ENCODE data around the gene ASXL3. TPM values are rescaled to one million over a fixed set of nuclear protein-coding genes. Genes with fewer than 3 reads are reported as not detected.

Gene ASXL3
- total and polyA plus RNA-seq, 10 of the 15 experiments (the other 5 are each of a cell fraction or from before 2014, with no cell fraction given), result 0.15 TPM; not detected in 9

DNA sequence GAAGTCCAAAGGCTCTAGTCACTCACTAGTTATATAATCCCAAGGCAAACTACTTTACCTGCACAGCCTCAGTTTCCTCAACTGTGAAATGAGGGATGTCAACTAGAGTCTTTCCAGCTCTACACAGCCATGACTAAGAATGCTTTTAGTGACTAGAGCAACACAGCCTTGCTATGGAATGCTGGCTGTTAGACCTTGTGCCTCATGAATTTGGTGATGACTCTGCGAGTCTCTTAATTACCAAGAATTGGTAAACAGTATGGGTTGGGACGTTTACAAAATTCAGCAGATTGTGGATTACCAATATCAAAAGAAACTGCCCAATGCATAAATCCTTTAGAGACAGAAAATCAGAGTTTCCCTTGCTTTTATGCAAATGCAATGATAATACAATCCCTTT, 163.7 kb downstream of the ASXL3 start:
- ChIA-PET POLR2A (no interaction called here), SMC1A (ENCODE audit: uncharacterized antibody, unreplicated experiment) (interaction anchor here (1.0 kb wide), 1 partner anchor 30 kb away, joined by 3 read pairs; no protein-coding TSS in a partner anchor), RAD21 (ENCODE audit: unreplicated experiment) (no interaction called here), CTCF (no interaction called here)
- DNase-seq (ENCODE audit: low read depth, low spot score), result no peak
- Histone ChIP-seq H3K36me3 (ENCODE audit: control insufficient read depth in 2 of 2, insufficient read depth in 2 of 2, low read length in 1 of 2) (no peaks in the 10 kb centered on the region), H3K27ac (ENCODE audit: control insufficient read depth, insufficient read depth) (no peak overlapping the region), H3K9ac (ENCODE audit: control insufficient read depth, insufficient read depth, low read length) (no peak overlapping the region), H4K20me1 (ENCODE audit: control insufficient read depth, insufficient read depth) (no peaks in the 10 kb centered on the region), H3K4me2 (ENCODE audit: control insufficient read depth, insufficient read depth) (no peak overlapping the region), H3K27me3 (replicated peaks in 1 of 2; ENCODE audit: control insufficient read depth in 2 of 2, insufficient read depth in 2 of 2, low read length in 1 of 2) (peaks cover 0 to 4% of the 10 kb centered on the region in 2 experiments; a peak in 2 of 4 replicates), H2AFZ (ENCODE audit: control insufficient read depth, low read depth, low read length) (no peak overlapping the region), H3K9me3 (replicated peaks; ENCODE audit: control insufficient read depth, insufficient read depth, low read length) (no peaks in the 10 kb centered on the region), H3K79me2 (ENCODE audit: control insufficient read depth, insufficient read depth, low read length) (no peaks in the 10 kb centered on the region), H3K4me3 (no peak overlapping the region), H3K4me1 (ENCODE audit: control insufficient read depth, insufficient read depth, low read length) (no peaks in the 10 kb centered on the region)
- ATAC-seq, result no peak
- no peak for FAIRE-seq
- no TSS peak for BruUV-seq (replicated peaks)
- intact Hi-C loops (cut with micrococcal nuclease; ENCODE audit: unreplicated experiment), result no loop called here
- in situ Hi-C loops (cut with MboI), result no loop called here
- TF ChIP-seq, protein P1, sequence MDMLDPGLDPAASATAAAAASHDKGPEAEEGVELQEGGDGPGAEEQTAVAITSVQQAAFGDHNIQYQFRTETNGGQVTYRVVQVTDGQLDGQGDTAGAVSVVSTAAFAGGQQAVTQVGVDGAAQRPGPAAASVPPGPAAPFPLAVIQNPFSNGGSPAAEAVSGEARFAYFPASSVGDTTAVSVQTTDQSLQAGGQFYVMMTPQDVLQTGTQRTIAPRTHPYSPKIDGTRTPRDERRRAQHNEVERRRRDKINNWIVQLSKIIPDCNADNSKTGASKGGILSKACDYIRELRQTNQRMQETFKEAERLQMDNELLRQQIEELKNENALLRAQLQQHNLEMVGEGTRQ (IDR thresholded peaks at IDR 0.05; ENCODE audit: borderline replicate concordance, low read depth, low read length), result no peak
- no peak for TF ChIP-seq STAT3 (IDR thresholded peaks at IDR 0.05; ENCODE audit: low read depth, low read length)
- no peak for TF ChIP-seq SP1 (IDR thresholded peaks at IDR 0.05; ENCODE audit: low read depth, low read length)
- TF ChIP-seq, protein P2, sequence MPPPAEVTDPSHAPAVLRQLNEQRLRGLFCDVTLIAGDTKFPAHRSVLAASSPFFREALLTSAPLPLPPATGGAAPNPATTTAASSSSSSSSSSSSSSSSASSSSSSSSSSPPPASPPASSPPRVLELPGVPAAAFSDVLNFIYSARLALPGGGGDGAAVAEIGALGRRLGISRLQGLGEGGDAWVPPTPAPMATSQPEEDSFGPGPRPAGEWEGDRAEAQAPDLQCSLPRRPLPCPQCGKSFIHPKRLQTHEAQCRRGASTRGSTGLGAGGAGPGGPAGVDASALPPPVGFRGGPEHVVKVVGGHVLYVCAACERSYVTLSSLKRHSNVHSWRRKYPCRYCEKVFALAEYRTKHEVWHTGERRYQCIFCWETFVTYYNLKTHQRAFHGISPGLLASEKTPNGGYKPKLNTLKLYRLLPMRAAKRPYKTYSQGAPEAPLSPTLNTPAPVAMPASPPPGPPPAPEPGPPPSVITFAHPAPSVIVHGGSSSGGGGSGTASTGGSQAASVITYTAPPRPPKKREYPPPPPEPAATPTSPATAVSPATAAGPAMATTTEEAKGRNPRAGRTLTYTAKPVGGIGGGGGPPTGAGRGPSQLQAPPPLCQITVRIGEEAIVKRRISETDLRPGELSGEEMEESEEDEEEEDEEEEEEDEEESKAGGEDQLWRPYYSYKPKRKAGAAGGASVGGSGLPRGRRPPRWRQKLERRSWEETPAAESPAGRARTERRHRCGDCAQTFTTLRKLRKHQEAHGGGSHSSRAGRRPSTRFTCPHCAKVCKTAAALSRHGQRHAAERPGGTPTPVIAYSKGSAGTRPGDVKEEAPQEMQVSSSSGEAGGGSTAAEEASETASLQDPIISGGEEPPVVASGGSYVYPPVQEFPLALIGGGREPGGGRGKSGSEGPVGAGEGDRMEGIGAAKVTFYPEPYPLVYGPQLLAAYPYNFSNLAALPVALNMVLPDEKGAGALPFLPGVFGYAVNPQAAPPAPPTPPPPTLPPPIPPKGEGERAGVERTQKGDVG (CRISPR knock-in tag; IDR thresholded peaks at IDR 0.05), result no peak
- 23% methylated on average over 2 of the region's 2 CpGs for WGBS (ENCODE audit: insufficient coverage, insufficient replicate concordance, low lambda C conversion rate, missing lambda C conversion rate)

All from GM12878 (cell line).